T47D (cell line): ENCODE measurements around the gene IGSF21.

Experiments
- DNase-seq, 2 experiments: peaks; one replicate each; pipeline versions ENCODE4 v3.0.0 to v3.0.0-alpha.2; 2011 to 2012; ENCODE audit warnings: low read depth in 1 of 2, low spot score in 1 of 2
- JUND ChIP-seq: IDR thresholded peaks from 2 replicates; pipeline ENCODE4 v1.6.1; 2012; ENCODE audit warnings: low read depth
- in situ Hi-C: cut with HindIII; loops from 2 replicates; pipeline ENCODE4 v1.10.0; 2016; ENCODE audit warnings: low sequenced_read_pairs, low pct_unique_long_range_greater_than_20kb

IGSF21 gene

GRCh38 chr1:18203645-18204044 is 96.0 kb downstream of the IGSF21 start:
- DNase-seq = no peak
- in situ Hi-C loops = no loop called here
- no peak for TF ChIP-seq JUND

GRCh38 chr1:18204575-18204974 is 97.0 kb downstream of the IGSF21 start:
- DNase-seq = no peak
- in situ Hi-C loops = no loop called here
- no peak for TF ChIP-seq JUND

DNA sequence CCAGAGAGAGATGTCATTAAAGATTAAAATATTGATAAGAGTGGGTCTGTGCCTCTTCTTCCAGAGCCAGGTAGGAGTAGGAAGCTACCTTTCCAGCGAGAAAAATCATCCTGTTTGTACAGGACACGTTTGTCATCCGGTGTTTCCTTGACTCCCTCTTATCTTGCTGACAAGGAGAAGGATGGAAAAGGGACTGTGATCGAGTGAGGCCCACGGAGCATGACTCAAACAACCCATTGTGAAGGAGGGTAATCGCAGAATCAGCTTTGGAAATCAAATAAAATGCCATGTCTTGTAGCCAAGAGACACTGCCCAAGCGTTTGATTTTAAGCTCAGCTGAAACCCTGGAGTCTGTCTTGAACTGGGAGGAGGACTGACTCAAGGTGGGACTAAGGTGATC is 97.7 kb downstream of the IGSF21 start:
- in situ Hi-C loops = no loop called here
- DNase-seq = no peak
- TF ChIP-seq JUND = no peak

- no peak for DNase-seq
- in situ Hi-C loops = no loop called here
- TF ChIP-seq JUND = no peak
These were observed 104.2 kb downstream of the IGSF21 start for GRCh38 chr1:18211764-18212163.

DNA sequence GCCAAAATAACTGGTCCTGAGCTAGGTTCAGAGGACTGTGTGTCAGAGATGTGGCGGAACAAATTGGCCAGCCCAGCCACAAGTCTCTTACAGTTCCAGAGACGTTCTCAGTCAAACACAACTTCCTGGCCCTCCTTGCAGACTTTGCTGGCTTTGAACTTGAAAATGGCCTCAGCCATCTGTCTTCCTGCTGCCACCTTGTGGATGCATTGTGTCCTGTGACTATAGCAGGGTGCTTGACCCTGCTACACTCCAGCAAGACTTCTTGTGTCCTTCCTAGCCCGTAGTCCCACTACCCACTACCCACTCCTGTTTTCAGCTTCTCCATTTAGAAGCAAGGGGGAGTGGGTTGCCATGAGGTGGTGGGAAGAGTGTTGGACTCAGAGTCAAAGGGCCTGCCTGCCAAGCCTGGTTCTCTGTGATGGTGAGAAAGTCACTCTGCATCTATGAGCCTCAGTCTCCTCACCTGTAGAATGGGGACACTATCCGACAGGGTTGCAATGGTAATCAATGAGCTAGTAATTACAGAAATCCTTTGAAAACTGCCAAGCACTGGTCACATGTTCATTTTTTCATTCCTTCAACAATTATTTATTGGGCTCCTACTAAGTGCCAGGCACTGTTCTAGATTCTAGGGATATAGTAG is 109.9 kb downstream of the IGSF21 start:
- TF ChIP-seq JUND = no peak
- in situ Hi-C loops = no loop called here
- DNase-seq = peak; percentile 13 to 49

DNA sequence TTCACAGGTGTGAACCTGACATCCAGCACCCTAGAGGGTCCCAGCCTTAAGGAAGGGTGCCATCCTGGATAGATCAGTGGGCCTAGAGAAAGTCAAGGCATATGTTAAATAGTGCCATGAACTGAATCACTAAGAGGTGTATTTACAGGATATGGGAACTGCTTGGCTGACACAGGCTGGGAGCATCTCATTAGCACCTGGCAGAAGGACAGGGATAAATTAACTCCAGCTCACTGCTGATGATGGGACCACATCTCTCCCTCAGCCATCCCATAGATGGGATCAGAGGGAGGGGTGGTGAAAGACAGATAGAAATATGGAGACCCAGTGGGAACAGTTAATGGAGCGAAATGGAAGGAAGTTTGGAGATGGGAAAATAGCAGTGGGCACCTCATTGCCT is 122.0 kb downstream of the IGSF21 start:
- in situ Hi-C loops = no loop called here
- no peak for DNase-seq
- TF ChIP-seq JUND = no peak

DNA sequence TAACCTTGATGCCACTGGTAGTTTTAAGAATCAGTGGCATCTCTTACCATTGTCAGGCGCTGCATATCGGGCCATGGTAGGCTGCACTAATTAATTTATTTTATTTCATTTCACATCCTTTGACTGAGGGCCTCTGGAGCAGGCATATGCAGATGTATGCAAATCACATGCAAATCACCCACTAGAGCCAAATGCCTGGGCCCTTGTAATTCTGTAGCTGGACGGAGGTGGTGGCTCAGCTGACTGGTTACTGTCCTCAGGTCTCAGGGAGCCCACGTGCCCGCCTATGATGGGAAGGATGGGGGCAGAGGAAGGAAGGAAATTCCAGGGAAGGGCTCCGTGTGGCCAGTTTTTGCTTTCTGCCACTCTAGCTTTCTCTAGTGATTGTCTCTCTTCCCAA is 122.7 kb downstream of the IGSF21 start:
- TF ChIP-seq JUND = no peak
- in situ Hi-C loops = no loop called here
- DNase-seq = no peak

- DNase-seq = no peak
- no peak for TF ChIP-seq JUND
These were observed 123.2 kb downstream of the IGSF21 start for GRCh38 chr1:18230840-18231239.

DNA sequence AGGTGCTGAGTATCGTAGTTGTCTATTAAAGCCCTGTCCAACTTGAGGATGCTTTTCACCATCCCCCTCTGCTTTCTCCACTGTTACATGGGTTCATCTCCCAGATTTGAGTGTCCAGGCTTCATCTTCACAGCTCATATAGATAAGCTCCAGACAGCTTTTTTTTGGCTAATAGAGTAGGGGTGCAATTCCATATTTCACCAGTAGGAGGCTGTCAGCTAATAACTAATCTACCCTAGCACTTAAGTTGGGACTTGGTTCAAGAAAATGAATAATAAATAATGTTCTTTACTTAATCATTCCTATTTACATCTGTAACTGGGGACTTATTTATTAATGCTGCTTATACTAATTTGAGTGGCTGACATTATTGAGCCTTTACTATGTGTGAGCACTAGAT is 124.5 kb downstream of the IGSF21 start:
- TF ChIP-seq JUND = no peak
- in situ Hi-C loops = no loop called here
- no peak for DNase-seq

More at GRCh38 chr1:18230840-18231239, 123.2 kb downstream of the IGSF21 start:
- in situ Hi-C loops = no loop called here

- TF ChIP-seq JUND = no peak
- in situ Hi-C loops = no loop called here
- DNase-seq = no peak
These were observed 125.7 kb downstream of the IGSF21 start for GRCh38 chr1:18233176-18233864.

DNA sequence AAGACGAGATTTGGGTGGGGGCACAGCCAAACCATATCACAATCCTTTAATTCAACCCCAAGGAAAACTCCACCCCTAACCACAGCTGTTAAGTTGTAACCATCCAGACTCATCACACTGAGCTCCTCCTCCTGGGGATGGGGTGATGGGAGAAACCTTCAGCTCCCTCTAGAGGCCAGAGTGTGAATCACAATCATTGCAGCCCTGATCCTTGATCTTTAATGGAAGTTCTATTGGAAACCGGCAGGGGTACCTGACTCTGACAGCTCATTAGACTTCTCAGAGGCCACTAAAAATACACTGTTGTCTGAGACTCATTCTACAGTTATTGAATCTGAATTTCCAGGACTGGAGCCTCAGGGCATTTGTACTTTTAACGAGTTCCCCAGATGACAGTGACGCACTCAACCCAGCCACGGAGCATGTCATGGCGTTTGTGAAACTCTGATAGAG is 127.2 kb downstream of the IGSF21 start:
- peak; percentile 51 to 79 for DNase-seq
- in situ Hi-C loops = no loop called here
- TF ChIP-seq JUND = no peak

- no peak for DNase-seq
- TF ChIP-seq JUND = no peak
- in situ Hi-C loops = no loop called here
These were observed 129.8 kb downstream of the IGSF21 start for GRCh38 chr1:18237371-18237770.

DNA sequence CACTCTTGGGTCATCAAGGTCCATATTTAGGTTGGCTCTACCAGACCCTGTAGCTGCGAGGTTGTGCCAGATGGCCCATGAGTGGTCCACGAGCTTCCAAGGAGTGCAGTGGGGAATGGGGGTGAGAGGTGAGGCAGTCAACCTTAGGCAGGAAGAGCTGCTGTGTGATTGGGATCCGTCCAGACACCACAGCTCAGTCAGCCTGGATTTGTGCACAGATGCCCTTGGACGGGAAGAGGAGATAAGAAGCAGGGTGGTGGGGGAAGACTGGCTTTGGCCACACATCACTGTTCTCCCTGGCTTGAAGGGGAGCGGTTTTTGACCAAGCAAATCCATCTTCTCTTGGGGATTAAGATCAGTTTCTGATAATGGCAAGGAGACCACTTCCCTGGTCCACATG is 130.6 kb downstream of the IGSF21 start:
- no peak for TF ChIP-seq JUND
- in situ Hi-C loops = no loop called here
- no peak for DNase-seq
